ENCODE data around the gene LEFTY1. TPM values are rescaled to one million over a fixed set of nuclear protein-coding genes. Genes with fewer than 3 reads are reported as not detected.

Gene LEFTY1
- polyA plus RNA-seq, 3 donors: 0.13 TPM; not detected in 2

- Histone ChIP-seq H3K9ac (ENCODE audit: insufficient read depth, low read length, poor library complexity, severe bottlenecking) (no peak overlapping the region), H3K4me3 (replicated peaks in 1 of 3; ENCODE audit: low read depth in 2 of 3, low read length in 3 of 3) (no peak overlapping the region), H3K79me2 (ENCODE audit: insufficient read depth, low read length) (no peaks in the 10 kb centered on the region), H2AFZ (ENCODE audit: insufficient read depth, low read depth, low read length, poor library complexity, severe bottlenecking) (no peak overlapping the region), H3K27me3 (ENCODE audit: control insufficient read depth in 2 of 2, insufficient read depth in 2 of 2, low read length in 2 of 2) (no peaks in the 10 kb centered on the region), H4K20me1 (ENCODE audit: insufficient read depth, low read length) (no peaks in the 10 kb centered on the region), H3K9me3 (replicated peaks in 1 of 2; ENCODE audit: control insufficient read depth in 1 of 2, insufficient read depth in 1 of 2, low read length in 2 of 2) (no peaks in the 10 kb centered on the region), H3K27ac (ENCODE audit: low read depth in 1 of 2, low read length in 2 of 2) (peak overlapping the region; percentile 3 to 12), H3K36me3 (replicated peaks in 1 of 2; ENCODE audit: control insufficient read depth in 1 of 2, insufficient read depth in 2 of 2, low read length in 2 of 2) (peaks cover 27 to 62% of the 10 kb centered on the region in 2 donors), H3K4me1 (ENCODE audit: control insufficient read depth in 1 of 2, insufficient read depth in 2 of 2, low read length in 2 of 2) (peaks cover 26 to 28% of the 10 kb centered on the region in 2 donors), H3K4me2 (replicated peaks; ENCODE audit: extremely low read depth, low read length, poor library complexity, severe bottlenecking) (no peak overlapping the region)
- Mint-ChIP-seq H3K4me3 (peak overlapping the region in 1 of 2 donors; percentile 24), H3K27ac (peak overlapping the region in 4 of 7 donors; percentile 4 to 81 (median 32)), H3K36me3 (peaks cover 56 to 83% of the 10 kb centered on the region in 2 donors), H3K27me3 (ENCODE audit: low read depth in 3 of 3) (peaks cover 0 to 2% (median 2%) of the 10 kb centered on the region in 3 donors), H3K9me3 (no peaks in the 10 kb centered on the region), H3K4me1 (peaks cover 38% of the 10 kb centered on the region)
- TF ChIP-seq CTCF (IDR thresholded peaks at IDR 0.05): no peak
- WGBS (ENCODE audit: insufficient coverage): 39% methylated on average over 7 of the region's 16 CpGs
- intact Hi-C loops (cut with micrococcal nuclease): no loop called here
- DNase-seq: no peak
These were observed 40.7 kb downstream of the LEFTY1 start for GRCh38 chr1:225848030-225848955.

GRCh38 chr1:225847610-225848009, 41.3 kb downstream of the LEFTY1 start:
- Histone ChIP-seq H2AFZ (ENCODE audit: insufficient read depth, low read depth, low read length, poor library complexity, severe bottlenecking) (no peak overlapping the region), H3K4me2 (replicated peaks; ENCODE audit: extremely low read depth, low read length, poor library complexity, severe bottlenecking) (no peak overlapping the region), H3K27me3 (ENCODE audit: control insufficient read depth in 2 of 2, insufficient read depth in 2 of 2, low read length in 2 of 2) (no peaks in the 10 kb centered on the region), H3K79me2 (ENCODE audit: insufficient read depth, low read length) (no peaks in the 10 kb centered on the region), H3K36me3 (replicated peaks in 1 of 2; ENCODE audit: control insufficient read depth in 1 of 2, insufficient read depth in 2 of 2, low read length in 2 of 2) (peaks cover 20 to 55% of the 10 kb centered on the region in 2 donors), H3K27ac (ENCODE audit: low read depth in 1 of 2, low read length in 2 of 2) (no peak overlapping the region), H3K4me1 (ENCODE audit: control insufficient read depth in 1 of 2, insufficient read depth in 2 of 2, low read length in 2 of 2) (peaks cover 23 to 24% of the 10 kb centered on the region in 2 donors), H3K4me3 (replicated peaks in 1 of 3; ENCODE audit: low read depth in 2 of 3, low read length in 3 of 3) (no peak overlapping the region), H3K9me3 (replicated peaks in 1 of 2; ENCODE audit: control insufficient read depth in 1 of 2, insufficient read depth in 1 of 2, low read length in 2 of 2) (no peaks in the 10 kb centered on the region), H3K9ac (ENCODE audit: insufficient read depth, low read length, poor library complexity, severe bottlenecking) (no peak overlapping the region), H4K20me1 (ENCODE audit: insufficient read depth, low read length) (no peaks in the 10 kb centered on the region)
- TF ChIP-seq CTCF (IDR thresholded peaks at IDR 0.05): no peak
- Mint-ChIP-seq H3K27ac (peak overlapping the region in 2 of 7 donors; percentile 4 to 30), H3K4me3 (no peak overlapping the region), H3K27me3 (ENCODE audit: low read depth in 3 of 3) (peaks cover 0 to 2% (median 0%) of the 10 kb centered on the region in 3 donors), H3K36me3 (peaks cover 50 to 76% of the 10 kb centered on the region in 2 donors), H3K9me3 (no peaks in the 10 kb centered on the region), H3K4me1 (peaks cover 34% of the 10 kb centered on the region)
- no peak for DNase-seq
- intact Hi-C loops (cut with micrococcal nuclease): no loop called here
- 92% methylated on average over 2 of the region's 4 CpGs for WGBS (ENCODE audit: insufficient coverage)

All from CD14-positive monocyte (primary cell).